ENCODE measurements around the gene SMCR8. TPM values are rescaled to one million over a fixed set of nuclear protein-coding genes. Genes with fewer than 3 reads are reported as not detected.

The SMCR8 gene
- total RNA-seq: 11.0 and 18.2 TPM in 2 replicates

GRCh38 chr17:18314731-18315561 is at the start of gene SMCR8, which contains the start of gene TOP3A:
Gene SMCR8, plus strand, starts transcription at chr17:18315293. Its CDS starts 497 bp downstream, at chr17:18315790.
Gene TOP3A, minus strand, starts transcription at chr17:18314994. Its CDS starts 216 bp downstream, at chr17:18314778.

GRCh38 chr17:18363101-18364049 is 48.3 kb downstream of the SMCR8 start, which contains the start of gene SHMT1:
Gene SHMT1, minus strand, starts transcription at chr17:18363550. Its CDS starts 7,569 bp downstream, at chr17:18355981.

Other genes with a start within 250 kb of the SMCR8 start
- gene DRG2, start 227.3 kb upstream of the SMCR8 start, total RNA-seq: 30.0 and 31.2 TPM in 2 replicates
- gene MYO15A, start 206.5 kb upstream of the SMCR8 start, total RNA-seq: 0.55 and 0.85 TPM in 2 replicates
- gene ALKBH5, start 131.5 kb upstream of the SMCR8 start, total RNA-seq: 95.1 and 153 TPM in 2 replicates
- 27.4 and 33.5 TPM in 2 replicates for gene LLGL1, start 89.7 kb upstream of the SMCR8 start, total RNA-seq
- gene FLII, start 56.6 kb upstream of the SMCR8 start, total RNA-seq: 316 and 351 TPM in 2 replicates
- gene MIEF2, start 54.6 kb upstream of the SMCR8 start, total RNA-seq: 9.1 and 10.6 TPM in 2 replicates
- gene TOP3A, start 299 bp upstream of the SMCR8 start, total RNA-seq: 10.4 and 12.9 TPM in 2 replicates
- gene SHMT1, start 48.3 kb downstream of the SMCR8 start, total RNA-seq: 4.0 and 6.6 TPM in 2 replicates
- not detected in 2 replicates for gene EVPLL, start 62.5 kb downstream of the SMCR8 start, total RNA-seq
- gene LGALS9C, start 161.5 kb downstream of the SMCR8 start, total RNA-seq: not detected in 2 replicates

Data from smooth muscle cell of bladder (primary cell).